ENCODE measurements around the gene NEGR1. TPM values are rescaled to one million over a fixed set of nuclear protein-coding genes. Genes with fewer than 3 reads are reported as not detected.

Gene NEGR1
- total RNA-seq, 2 experiments from 2014 or later, result not detected

GRCh38 chr1:71586030-71586429 is 696.3 kb downstream of the NEGR1 start:
- Histone ChIP-seq H3K9me2 (ENCODE audit: insufficient read depth, low read length) (no peaks in the 10 kb centered on the region), H3K27ac (ENCODE audit: low read depth, low read length, poor library complexity, severe bottlenecking) (no peak overlapping the region), H4K20me1 (ENCODE audit: insufficient read depth, low read length) (no peaks in the 10 kb centered on the region), H3K36me3 (ENCODE audit: insufficient read depth, low read length) (no peaks in the 10 kb centered on the region), H3K4me2 (ENCODE audit: low read length) (no peak overlapping the region), H3K9me3 (ENCODE audit: low read length) (no peaks in the 10 kb centered on the region), H3K4me1 (ENCODE audit: insufficient read depth, low read length, poor library complexity, severe bottlenecking) (no peaks in the 10 kb centered on the region), H3K79me2 (ENCODE audit: insufficient read depth, low read depth, low read length) (no peaks in the 10 kb centered on the region), H2AFZ (ENCODE audit: low read length) (no peak overlapping the region), H3K4me3 (ENCODE audit: low read depth, low read length, poor library complexity, severe bottlenecking) (no peak overlapping the region)
- intact Hi-C loops (cut with micrococcal nuclease; ENCODE audit: unreplicated experiment), result no loop called here
- CTCF ChIA-PET (ENCODE audit: unreplicated experiment), result no interaction called here
- BruUV-seq (replicated peaks), result no TSS peak
- no peak for TF ChIP-seq EZH2phosphoT487 (IDR thresholded peaks at IDR 0.05; ENCODE audit: borderline replicate concordance, low read depth, low read length)
- TF ChIP-seq CTCF (conservative IDR thresholded peaks at IDR 0.05; ENCODE audit: low read length), result no peak
- POLR2A ChIA-PET, result interaction anchor here (1.2 kb wide), 1 partner anchor 10 kb away, joined by 3 read pairs; no protein-coding TSS in a partner anchor
- DNase-seq (ENCODE audit: low spot score), result no peak

- TF ChIP-seq EZH2phosphoT487 (IDR thresholded peaks at IDR 0.05; ENCODE audit: borderline replicate concordance, low read depth, low read length) (no peak), CTCF (conservative IDR thresholded peaks at IDR 0.05; ENCODE audit: low read length) (no peak)
- no peaks in the 10 kb centered on the region for H3K9me3 ChIP-seq (ENCODE audit: low read length)
- H2AFZ ChIP-seq (ENCODE audit: low read length), result no peak overlapping the region
- ChIA-PET CTCF (ENCODE audit: unreplicated experiment) (no interaction called here), POLR2A (no interaction called here)
- DNase-seq (ENCODE audit: low spot score), result no peak
- H4K20me1 ChIP-seq (ENCODE audit: insufficient read depth, low read length), result no peaks in the 10 kb centered on the region
- intact Hi-C loops (cut with micrococcal nuclease; ENCODE audit: unreplicated experiment), result no loop called here
- H3K4me1 ChIP-seq (ENCODE audit: insufficient read depth, low read length, poor library complexity, severe bottlenecking), result no peaks in the 10 kb centered on the region
- no TSS peak for BruUV-seq (replicated peaks)
- no peak overlapping the region for H3K27ac ChIP-seq (ENCODE audit: low read depth, low read length, poor library complexity, severe bottlenecking)
- no peak overlapping the region for H3K4me3 ChIP-seq (ENCODE audit: low read depth, low read length, poor library complexity, severe bottlenecking)
- no peak overlapping the region for H3K4me2 ChIP-seq (ENCODE audit: low read length)
- no peaks in the 10 kb centered on the region for H3K79me2 ChIP-seq (ENCODE audit: insufficient read depth, low read depth, low read length)
- H3K36me3 ChIP-seq (ENCODE audit: insufficient read depth, low read length), result no peaks in the 10 kb centered on the region
- H3K9me2 ChIP-seq (ENCODE audit: insufficient read depth, low read length), result no peaks in the 10 kb centered on the region
These were observed 698.6 kb downstream of the NEGR1 start for GRCh38 chr1:71583756-71584155.

GRCh38 chr1:71582673-71583072 is 699.7 kb downstream of the NEGR1 start:
- Histone ChIP-seq H3K4me1 (ENCODE audit: insufficient read depth, low read length, poor library complexity, severe bottlenecking) (no peaks in the 10 kb centered on the region), H3K79me2 (ENCODE audit: insufficient read depth, low read depth, low read length) (no peaks in the 10 kb centered on the region), H4K20me1 (ENCODE audit: insufficient read depth, low read length) (no peaks in the 10 kb centered on the region), H3K9me2 (ENCODE audit: insufficient read depth, low read length) (no peaks in the 10 kb centered on the region), H3K27ac (ENCODE audit: low read depth, low read length, poor library complexity, severe bottlenecking) (no peak overlapping the region), H3K4me3 (ENCODE audit: low read depth, low read length, poor library complexity, severe bottlenecking) (no peak overlapping the region), H3K36me3 (ENCODE audit: insufficient read depth, low read length) (no peaks in the 10 kb centered on the region), H3K4me2 (ENCODE audit: low read length) (no peak overlapping the region), H3K9me3 (ENCODE audit: low read length) (no peaks in the 10 kb centered on the region), H2AFZ (ENCODE audit: low read length) (no peak overlapping the region)
- intact Hi-C loops (cut with micrococcal nuclease; ENCODE audit: unreplicated experiment), result no loop called here
- no TSS peak for BruUV-seq (replicated peaks)
- TF ChIP-seq CTCF (conservative IDR thresholded peaks at IDR 0.05; ENCODE audit: low read length), result no peak
- no peak for TF ChIP-seq EZH2phosphoT487 (IDR thresholded peaks at IDR 0.05; ENCODE audit: borderline replicate concordance, low read depth, low read length)
- POLR2A ChIA-PET, result interaction anchor here (0.7 kb wide), 1 partner anchor 32 kb away, joined by 3 read pairs; no protein-coding TSS in a partner anchor
- CTCF ChIA-PET (ENCODE audit: unreplicated experiment), result no interaction called here
- no peak for DNase-seq (ENCODE audit: low spot score)

Measured in OCI-LY7 (cell line).